ENCODE data around the gene IFI27L2.
"Not testable (repeated sequence)": the region's sequence is repeated elsewhere in the genome, so short reads cannot be mapped to it uniquely, and the experiment has no call there.

Gene IFI27L2

GRCh38 chr14:94129111-94129757 is at the start of gene IFI27L2:
IFI27L2 (minus strand) TSS chr14:94129604; CDS start chr14:94129564, 40 bp downstream.
- in situ Hi-C loops (cut with HindIII; ENCODE audit: low sequenced_read_pairs): no loop called here

GRCh38 chr14:94177806-94178205 is 48.4 kb upstream of the IFI27L2 start:
- in situ Hi-C loops (cut with HindIII; ENCODE audit: low sequenced_read_pairs): no loop called here

GRCh38 chr14:94176808-94177207 is 47.4 kb upstream of the IFI27L2 start:
- in situ Hi-C loops (cut with HindIII; ENCODE audit: low sequenced_read_pairs): no loop called here

- in situ Hi-C loops (cut with HindIII; ENCODE audit: low sequenced_read_pairs): no loop called here
Observed at GRCh38 chr14:94175747-94176146, 46.3 kb upstream of the IFI27L2 start.

- in situ Hi-C loops (cut with HindIII; ENCODE audit: low sequenced_read_pairs): no loop called here
Observed at GRCh38 chr14:94175011-94175745, 45.8 kb upstream of the IFI27L2 start.

GRCh38 chr14:94174604-94175010 is 45.2 kb upstream of the IFI27L2 start:
- in situ Hi-C loops (cut with HindIII; ENCODE audit: low sequenced_read_pairs): no loop called here

GRCh38 chr14:94173885-94174603 is 44.6 kb upstream of the IFI27L2 start, which contains the start of gene PPP4R4:
PPP4R4 (plus strand) TSS chr14:94174322; CDS start chr14:94174466, 144 bp downstream.
- in situ Hi-C loops (cut with HindIII; ENCODE audit: low sequenced_read_pairs): no loop called here

GRCh38 chr14:94173471-94173884 is 44.1 kb upstream of the IFI27L2 start:
- in situ Hi-C loops (cut with HindIII; ENCODE audit: low sequenced_read_pairs): no loop called here

GRCh38 chr14:94172545-94172944 is 43.1 kb upstream of the IFI27L2 start:
- in situ Hi-C loops (cut with HindIII; ENCODE audit: low sequenced_read_pairs): no loop called here

GRCh38 chr14:94171208-94171607 is 41.8 kb upstream of the IFI27L2 start:
- in situ Hi-C loops (cut with HindIII; ENCODE audit: low sequenced_read_pairs): no loop called here

- in situ Hi-C loops (cut with HindIII; ENCODE audit: low sequenced_read_pairs): no loop called here
Observed at GRCh38 chr14:94170136-94170535, 40.7 kb upstream of the IFI27L2 start.

GRCh38 chr14:94165744-94166143 is 36.3 kb upstream of the IFI27L2 start:
- in situ Hi-C loops (cut with HindIII; ENCODE audit: low sequenced_read_pairs): no loop called here

GRCh38 chr14:94164685-94165431 is 35.5 kb upstream of the IFI27L2 start:
- in situ Hi-C loops (cut with HindIII; ENCODE audit: low sequenced_read_pairs): no loop called here

- in situ Hi-C loops (cut with HindIII; ENCODE audit: low sequenced_read_pairs): no loop called here
Observed at GRCh38 chr14:94163796-94164195, 34.4 kb upstream of the IFI27L2 start.

- in situ Hi-C loops (cut with HindIII; ENCODE audit: low sequenced_read_pairs): no loop called here
Observed at GRCh38 chr14:94162466-94162865, 33.1 kb upstream of the IFI27L2 start.

GRCh38 chr14:94161981-94162380 is 32.6 kb upstream of the IFI27L2 start:
- in situ Hi-C loops (cut with HindIII; ENCODE audit: low sequenced_read_pairs): no loop called here

- in situ Hi-C loops (cut with HindIII; ENCODE audit: low sequenced_read_pairs): no loop called here
Observed at GRCh38 chr14:94161058-94161457, 31.7 kb upstream of the IFI27L2 start.

GRCh38 chr14:94158239-94158883 is 29.0 kb upstream of the IFI27L2 start:
- in situ Hi-C loops (cut with HindIII; ENCODE audit: low sequenced_read_pairs): no loop called here

GRCh38 chr14:94157197-94157596 is 27.8 kb upstream of the IFI27L2 start:
- in situ Hi-C loops (cut with HindIII; ENCODE audit: low sequenced_read_pairs): no loop called here

- in situ Hi-C loops (cut with HindIII; ENCODE audit: low sequenced_read_pairs): not testable (repeated sequence)
Observed at GRCh38 chr14:94156143-94156542, 26.7 kb upstream of the IFI27L2 start.

All from DLD1 (cell line).